Thyroid gland (tissue), 4 donors: ENCODE data around the gene EXD3. TPM values are rescaled to one million over a fixed set of nuclear protein-coding genes. Genes with fewer than 3 reads are reported as not detected.

ENCODE experiments used
- DNase-seq, 2 donors: peaks; one replicate each; pipeline ENCODE4 v3.0.0-alpha.2; 2019
- H3K27ac ChIP-seq, 3 donors: fragments of 200-600 bp; sonication (generic); 1 replicate in 2 of 3; 2 replicates in 1 of 3; pipeline ENCODE4 v1.5.1; 2016 to 2019; ENCODE audit warnings: mild to moderate bottlenecking in 1 of 3, moderate library complexity in 1 of 3
- H3K27me3 ChIP-seq: fragments of 200-600 bp; sonication (generic); one replicate; pipeline ENCODE4 v1.5.1; 2019
- H3K36me3 ChIP-seq, 2 donors: fragments of 200-600 bp; sonication (generic); one replicate each; pipeline ENCODE4 v1.5.1; 2016 to 2019
- H3K4me1 ChIP-seq, 2 donors: fragments of 200-600 bp; sonication (generic); one replicate each; pipeline ENCODE4 v1.5.1; 2017 to 2019
- H3K4me3 ChIP-seq, 3 donors: fragments of 200-600 bp; sonication (generic); replicated peaks in 1 of 3; 1 replicate in 2 of 3; 2 replicates in 1 of 3; pipeline ENCODE4 v1.5.1; 2016; ENCODE audit warnings: mild to moderate bottlenecking in 1 of 3
- H3K9me3 ChIP-seq: fragments of 200-600 bp; sonication (generic); one replicate; pipeline ENCODE4 v1.5.1; 2017
- CTCF ChIP-seq, 6 experiments: fragments of 200-600 bp in 3 of 6; fragments of 450-650 bp in 3 of 6; sonication (generic) in 3 of 6; IDR thresholded peaks; one replicate each; pipeline ENCODE4 v1.5.1; 2016 to 2019; ENCODE audit warnings: antibody characterized with exemption in 6 of 6, mild to moderate bottlenecking in 2 of 6, inconsistent platforms in 1 of 6, moderate library complexity in 1 of 6
- POLR2A ChIP-seq, 2 donors: fragments of 450-650 bp; IDR thresholded peaks; one replicate each; pipeline ENCODE4 v1.6.1; 2017; ENCODE audit warnings: antibody characterized with exemption in 2 of 2, mild to moderate bottlenecking in 2 of 2, moderate library complexity in 1 of 2
- WGBS, 2 donors: methylation state at CpG; one replicate each; pipeline ENCODE4 v1.1.5; 2017; 5-methylcytosine and 5-hydroxymethylcytosine counted together
- intact Hi-C: fragments of 100-400 bp; cut with DNase I; formaldehyde crosslinking; loops from one replicate; pipeline ENCODE4 v1.15.1; 2023
- total RNA-seq, 4 donors: library from RNA; depleted of rRNA; stranded (reverse); fragments of >200 nt; gene quantifications; one replicate each; pipeline ENCODE4 v1.2.3, GENCODE V29; 2016

Gene EXD3
- total RNA-seq, 4 donors from 2014 or later: 13.0 to 32.0 (median 26.6) TPM

GRCh38 chr9:137427454-137428310 lies 4.7 kb upstream of the EXD3 start:
- no peak for DNase-seq
- no peak overlapping the region for H3K27ac ChIP-seq
- H3K9me3 ChIP-seq: no peaks in the 10 kb centered on the region
- WGBS, 2 donors: 78 to 90% methylated on average over 16 to 18 of the region's 27 CpGs
- no peak overlapping the region for H3K4me3 ChIP-seq
- H3K4me1 ChIP-seq: peaks cover 0 to 8% of the 10 kb centered on the region in 2 donors
- TF ChIP-seq POLR2A (IDR thresholded peaks at IDR 0.05) (no peak), CTCF (IDR thresholded peaks at IDR 0.05) (no peak)
- H3K27me3 ChIP-seq: no peaks in the 10 kb centered on the region
- H3K36me3 ChIP-seq: no peaks in the 10 kb centered on the region
- intact Hi-C loops: no loop called here

- H3K27me3 ChIP-seq: no peaks in the 10 kb centered on the region
- no peak overlapping the region for H3K27ac ChIP-seq
- intact Hi-C loops: no loop called here
- no peaks in the 10 kb centered on the region for H3K36me3 ChIP-seq
- peaks cover 7 to 18% of the 10 kb centered on the region in 2 donors for H3K4me1 ChIP-seq
- H3K4me3 ChIP-seq: no peak overlapping the region
- TF ChIP-seq CTCF (IDR thresholded peaks at IDR 0.05): no peak
- TF ChIP-seq POLR2A (IDR thresholded peaks at IDR 0.05): no peak
- no peak for DNase-seq
- 81 to 89% methylated on average over 17 to 18 of the region's 18 CpGs for WGBS, 2 donors
- no peaks in the 10 kb centered on the region for H3K9me3 ChIP-seq
These were observed 3.2 kb upstream of the EXD3 start for GRCh38 chr9:137426018-137426681.

GRCh38 chr9:137423514-137424291 lies 741 bp upstream of the EXD3 start:
- no peaks in the 10 kb centered on the region for H3K36me3 ChIP-seq
- intact Hi-C loops: no loop called here
- H3K27me3 ChIP-seq: no peaks in the 10 kb centered on the region
- no peak for TF ChIP-seq POLR2A (IDR thresholded peaks at IDR 0.05)
- TF ChIP-seq CTCF (IDR thresholded peaks at IDR 0.05): no peak
- peaks cover 7 to 18% of the 10 kb centered on the region in 2 donors for H3K4me1 ChIP-seq
- H3K4me3 ChIP-seq: peak overlapping the region; percentile 37 to 97 (median 65)
- peak; percentile 38 to 50 for DNase-seq
- peak overlapping the region; percentile 54 to 83 (median 70) for H3K27ac ChIP-seq
- H3K9me3 ChIP-seq: no peaks in the 10 kb centered on the region
- 25 to 43% methylated on average over 7 to 32 of the region's 77 CpGs for WGBS, 2 donors

- peak overlapping the region in 2 of 3 donors; percentile 6 to 31 for H3K27ac ChIP-seq
- DNase-seq: no peak
- 2 to 5% methylated on average over 11 of the region's 11 CpGs for WGBS, 2 donors
- intact Hi-C loops: no loop called here
- no peak for TF ChIP-seq CTCF (IDR thresholded peaks at IDR 0.05)
- TF ChIP-seq POLR2A (IDR thresholded peaks at IDR 0.05): no peak
- peak overlapping the region; percentile 32 to 97 (median 56) for H3K4me3 ChIP-seq
- H3K9me3 ChIP-seq: no peaks in the 10 kb centered on the region
- H3K4me1 ChIP-seq: peaks cover 7 to 18% of the 10 kb centered on the region in 2 donors
- no peaks in the 10 kb centered on the region for H3K36me3 ChIP-seq
- no peaks in the 10 kb centered on the region for H3K27me3 ChIP-seq
These were observed 941 bp downstream of the EXD3 start for GRCh38 chr9:137421838-137422603.
